VCaP (cell line): ENCODE results near the gene CUL1.
A peak's percentile ranks its signal among the peaks of the same experiment; 100 is the strongest.

Experiments
- H3K27ac ChIP-seq: fragments of 450-650 bp; 2 replicates; pipeline ENCODE4 v1.5.1; 2017
- CTCF ChIP-seq: fragments of 450-650 bp; conservative IDR thresholded peaks from 2 replicates; pipeline ENCODE4 v1.5.1; 2017; ENCODE audit warnings: mild to moderate bottlenecking, moderate library complexity

Gene CUL1

GRCh38 chr7:148698397-148699023 is at the start of gene CUL1:
Gene CUL1 (plus strand): TSS chr7:148698903. CDS start chr7:148730123, 31,220 bp downstream.
- H3K27ac ChIP-seq, result peak within 1 kb of the TSS; percentile 98
- no peak for TF ChIP-seq CTCF

- H3K27ac ChIP-seq, result no peak overlapping the region
- TF ChIP-seq CTCF, result no peak
Measured at GRCh38 chr7:148650232-148650858, 48.4 kb upstream of the CUL1 start.

- H3K27ac ChIP-seq, result no peak overlapping the region
- no peak for TF ChIP-seq CTCF
Measured at GRCh38 chr7:148652773-148653172, 45.9 kb upstream of the CUL1 start.

GRCh38 chr7:148657929-148658328 is 40.8 kb upstream of the CUL1 start:
- no peak overlapping the region for H3K27ac ChIP-seq
- TF ChIP-seq CTCF, result no peak

- no peak for TF ChIP-seq CTCF
- no peak overlapping the region for H3K27ac ChIP-seq
Measured at GRCh38 chr7:148661471-148661870, 37.2 kb upstream of the CUL1 start.

GRCh38 chr7:148662646-148663045 is 36.1 kb upstream of the CUL1 start:
- no peak for TF ChIP-seq CTCF

GRCh38 chr7:148664324-148664723 is 34.4 kb upstream of the CUL1 start:
- H3K27ac ChIP-seq, result peak overlapping the region; percentile 50
- no peak for TF ChIP-seq CTCF

More at GRCh38 chr7:148662646-148663045, 36.1 kb upstream of the CUL1 start:
- H3K27ac ChIP-seq, result no peak overlapping the region
